Medulla oblongata (tissue), 1 donor: ENCODE measurements around the gene RGS14.
"Not testable (repeated sequence)": the region's sequence is repeated elsewhere in the genome, so short reads cannot be mapped to it uniquely, and the experiment has no call there.

Experiments used
- DNase-seq: peaks from one replicate; pipeline ENCODE4 v3.0.0-alpha.2; 2015; ENCODE audit errors: extremely low spot score

RGS14 gene

DNA sequence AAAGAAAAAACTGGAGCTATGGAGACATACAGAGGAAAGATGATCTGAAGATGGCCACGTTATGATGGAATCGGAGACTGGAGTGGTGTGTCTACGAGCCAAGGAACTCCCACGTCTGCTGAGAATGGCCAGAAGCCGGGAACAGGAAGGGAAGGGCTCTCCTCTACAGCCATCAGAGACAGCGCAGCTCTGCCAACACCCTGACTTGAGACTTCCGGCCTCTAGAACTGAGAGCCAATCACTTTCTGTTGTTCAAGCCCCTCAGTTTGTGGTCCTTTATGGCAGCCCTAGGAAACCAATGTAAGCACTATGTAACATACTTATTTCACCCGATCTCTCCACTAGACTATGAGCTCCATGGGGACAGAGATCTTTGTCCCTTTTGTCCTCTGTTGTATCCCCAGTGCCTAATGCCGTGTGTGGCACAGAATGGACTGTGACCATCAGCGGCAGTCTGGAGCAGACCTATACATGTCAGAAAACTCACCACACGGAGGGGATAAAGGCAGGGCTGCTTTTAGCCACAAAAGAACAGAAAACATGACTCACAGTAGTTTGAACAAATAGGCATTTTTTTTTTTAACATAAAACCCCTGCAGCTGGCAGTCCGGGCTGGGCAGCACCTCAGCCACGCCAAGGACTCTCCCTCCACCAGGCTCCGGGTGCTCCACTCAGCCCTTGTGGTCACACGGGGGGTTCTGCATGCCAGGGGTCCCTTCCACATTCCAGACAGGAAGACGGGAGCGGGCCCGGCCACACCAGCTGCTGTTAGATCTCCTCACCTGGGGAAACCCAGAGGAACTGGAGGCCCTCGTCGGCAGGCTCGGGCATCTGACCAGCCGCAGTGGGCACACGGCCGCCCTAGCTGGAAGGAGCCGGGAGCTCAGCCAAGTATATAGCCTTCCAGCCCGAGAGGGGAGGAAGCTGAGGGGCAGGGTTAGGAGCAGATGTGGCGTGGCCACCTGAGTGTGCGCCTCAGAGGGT is 29.9 kb upstream of the RGS14 start:
- DNase-seq = no peak

DNA sequence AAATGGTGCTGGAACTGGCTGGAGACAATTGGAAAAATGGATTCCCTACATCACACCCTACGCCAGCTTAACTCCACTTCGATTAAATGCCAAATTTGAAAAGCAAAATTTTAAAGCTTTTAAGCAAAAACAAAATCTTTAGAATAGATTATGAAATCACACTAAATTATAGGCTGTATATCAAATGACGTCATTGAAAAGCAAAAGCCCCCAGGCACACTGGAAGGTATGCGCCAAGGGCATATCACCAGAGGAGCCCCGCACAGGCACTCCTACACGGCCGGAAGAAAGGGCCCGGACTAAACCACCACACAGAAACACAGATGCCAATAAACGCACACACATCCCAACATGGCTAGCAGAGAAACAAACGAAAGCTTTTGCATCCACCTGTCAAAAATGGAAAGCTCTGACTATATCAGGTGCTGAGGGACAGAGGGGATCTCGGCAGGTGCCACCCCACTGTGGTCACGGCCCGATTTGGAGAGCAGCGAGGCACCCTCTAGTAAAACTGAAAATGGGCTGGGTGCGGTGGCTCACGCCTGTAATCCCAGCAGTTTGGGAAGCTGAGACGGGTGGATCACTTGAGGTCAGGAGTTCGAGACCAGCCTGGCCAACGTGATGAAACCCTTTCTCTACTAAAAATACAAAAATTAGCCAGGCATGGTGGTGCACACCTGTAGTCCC is 29.0 kb upstream of the RGS14 start:
- no peak for DNase-seq

DNA sequence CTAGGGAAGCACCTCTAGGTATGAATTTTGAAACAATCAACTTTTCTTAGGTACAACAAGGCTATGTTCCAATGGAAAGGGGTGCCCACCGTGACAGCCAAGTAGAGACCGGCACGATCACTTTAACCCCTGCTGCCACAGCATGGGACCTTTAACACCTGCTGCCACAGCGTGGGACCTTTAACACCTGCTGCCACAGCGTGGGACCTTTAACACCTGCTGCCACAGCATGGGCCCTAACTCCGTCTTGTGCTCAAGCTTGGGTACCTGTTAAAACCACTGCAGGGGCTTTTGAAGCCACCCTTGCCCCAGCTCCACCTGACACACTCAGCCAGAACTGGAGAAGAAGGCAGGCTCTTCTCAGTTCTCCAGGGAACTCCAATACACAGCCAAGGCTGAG is 27.8 kb upstream of the RGS14 start:
- no peak for DNase-seq

DNA sequence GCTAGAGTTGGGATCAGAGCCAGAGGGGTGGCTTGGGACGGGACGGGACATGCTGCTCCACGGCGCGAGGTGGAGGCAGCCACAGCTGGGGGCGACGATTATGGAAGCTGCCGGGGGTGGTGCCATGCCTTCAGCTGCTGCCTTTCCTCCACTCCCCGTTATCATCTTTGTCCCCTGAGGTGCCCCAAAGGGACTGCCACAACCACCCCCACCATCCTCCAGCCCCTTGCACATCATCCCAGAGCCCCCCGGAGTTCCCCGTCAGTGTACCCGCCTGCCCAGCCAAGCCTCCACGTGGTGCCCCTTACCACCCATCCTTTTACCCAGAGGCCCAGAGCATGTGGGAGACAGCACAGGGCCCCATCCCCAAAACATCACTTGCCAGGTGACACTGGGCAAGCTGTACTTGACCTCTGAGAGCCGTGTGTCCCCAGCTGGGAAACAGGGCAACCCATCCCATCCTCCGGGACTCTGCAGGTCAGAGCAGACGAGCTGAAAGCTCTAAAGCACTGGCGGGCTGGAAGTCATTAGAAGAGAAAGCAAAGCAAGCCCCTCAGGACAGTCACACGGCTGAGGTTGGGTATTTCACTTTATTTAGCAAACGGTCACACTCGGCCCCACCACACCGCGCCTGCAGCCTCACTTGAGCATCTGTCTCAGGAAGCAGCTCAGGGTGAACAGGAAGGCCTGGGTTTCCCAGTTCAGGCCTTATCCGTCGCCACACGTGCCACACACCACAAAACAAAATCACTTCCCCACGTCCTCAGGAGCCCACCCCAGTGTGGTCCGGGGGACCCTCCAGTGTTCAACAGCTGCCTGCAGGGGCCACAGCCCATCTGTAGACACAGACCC is 26.5 kb upstream of the RGS14 start:
- no peak for DNase-seq

DNA sequence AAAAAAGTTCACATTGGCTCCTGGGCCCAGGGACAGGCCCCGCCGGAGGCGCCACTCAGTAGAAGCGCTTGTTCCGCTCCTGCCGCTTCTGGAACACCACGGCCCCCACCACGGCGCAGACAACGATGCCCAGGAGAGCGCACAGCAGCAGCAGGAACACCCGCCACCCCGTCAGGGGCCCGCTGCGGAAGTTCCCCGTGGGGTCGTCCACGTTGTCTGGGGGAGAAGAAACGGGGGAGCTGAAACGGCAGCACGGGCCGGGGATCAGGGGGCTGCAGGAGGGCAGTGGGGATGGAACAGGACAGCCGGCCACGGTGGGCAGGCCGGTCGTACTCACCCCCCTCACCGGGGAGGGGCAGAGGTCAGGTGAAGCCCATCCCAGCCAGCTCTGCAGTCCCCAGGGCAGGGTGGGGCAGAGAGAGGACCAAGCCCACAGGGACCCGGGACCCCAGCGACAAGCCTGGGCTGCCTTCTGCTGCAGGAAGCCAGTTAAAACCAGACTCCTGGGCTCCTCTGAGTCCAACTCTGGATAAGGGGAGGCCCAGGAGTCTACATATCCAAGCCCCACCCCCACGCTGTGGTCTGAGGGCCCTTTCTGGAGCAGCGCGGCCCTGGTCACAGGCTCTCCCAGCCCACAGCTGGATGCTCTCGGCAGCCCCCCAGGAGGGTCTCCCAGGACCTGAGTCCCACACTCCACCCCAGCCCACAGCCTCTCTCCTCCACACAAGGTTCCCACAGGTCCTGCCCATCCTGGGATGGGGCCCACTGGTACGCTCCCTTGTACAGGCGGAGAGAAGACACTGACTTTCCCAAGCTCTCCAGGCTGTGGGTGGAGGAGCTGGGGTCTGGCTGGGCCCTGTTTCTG is 25.5 kb upstream of the RGS14 start:
- DNase-seq = no peak

DNA sequence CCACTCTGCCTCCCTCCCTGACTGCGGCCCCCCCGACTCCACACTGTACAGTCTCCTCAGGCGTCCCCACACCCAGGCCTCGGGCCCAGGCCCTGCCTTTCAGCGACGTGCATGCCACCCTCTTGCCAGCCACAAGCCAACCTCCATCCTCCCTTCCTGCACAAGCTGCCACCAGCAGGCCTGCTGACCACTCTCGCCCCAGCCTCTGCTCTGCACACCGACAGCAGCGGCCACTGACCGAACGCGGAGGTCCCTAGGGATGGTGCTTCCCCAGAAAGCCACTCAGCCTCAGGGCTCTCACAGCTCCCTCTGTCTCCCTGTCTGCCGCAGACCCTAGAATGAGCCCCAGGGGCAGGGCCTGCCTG is 24.8 kb upstream of the RGS14 start:
- DNase-seq = no peak

DNA sequence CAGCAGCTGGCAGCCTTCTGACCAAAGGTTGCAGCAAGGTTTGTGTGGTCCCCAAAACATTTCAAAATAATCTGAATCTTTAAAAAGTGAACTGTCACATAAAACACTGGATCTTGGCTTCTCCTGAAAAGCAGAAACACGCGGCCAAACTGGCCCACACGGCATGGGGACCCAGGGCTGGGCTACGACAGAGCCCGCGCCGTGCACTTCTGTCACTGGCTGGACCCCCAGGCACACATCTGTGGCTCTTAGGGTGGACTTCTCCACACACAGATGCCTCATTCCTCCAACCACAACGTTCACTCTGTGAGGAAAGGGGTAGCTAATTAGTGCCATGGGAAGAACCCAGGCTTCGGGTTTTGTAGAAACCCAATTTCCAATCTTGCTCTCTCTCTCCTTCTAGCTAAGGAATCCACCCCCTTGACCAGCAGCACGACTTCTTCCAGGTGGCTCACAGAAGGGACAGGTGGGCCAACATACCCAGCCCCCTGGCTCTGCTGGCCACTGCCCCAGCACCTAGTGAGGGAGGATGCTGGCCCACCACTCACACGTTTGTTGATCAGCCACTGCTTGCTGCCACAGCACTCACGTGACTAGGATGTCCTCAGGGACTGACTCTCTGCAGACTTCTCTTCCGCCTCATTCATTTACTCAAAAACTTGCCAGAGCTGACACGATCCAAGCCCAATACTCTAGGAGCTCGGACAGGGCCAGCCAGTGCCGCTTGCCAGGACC is 24.1 kb upstream of the RGS14 start:
- DNase-seq = no peak

DNA sequence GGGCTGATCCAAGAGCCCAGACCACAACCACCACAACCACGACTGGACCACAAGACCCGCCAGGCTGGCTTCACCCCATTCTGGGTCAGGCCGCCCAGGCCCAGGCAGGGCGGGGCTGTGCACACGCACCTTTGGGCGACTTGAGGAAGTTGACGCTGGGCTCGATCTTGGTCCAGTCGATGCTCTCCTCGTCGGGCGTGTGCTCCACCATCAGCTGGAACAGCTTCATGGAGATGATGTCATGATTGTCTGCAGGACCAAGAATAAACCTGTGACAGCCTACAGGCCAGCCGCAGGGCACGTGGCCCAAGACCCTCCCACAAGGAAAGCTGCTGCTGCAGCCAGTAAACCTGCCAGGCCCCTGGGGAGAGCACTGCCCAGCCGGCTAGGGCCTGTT is 23.6 kb upstream of the RGS14 start:
- DNase-seq = no peak

DNA sequence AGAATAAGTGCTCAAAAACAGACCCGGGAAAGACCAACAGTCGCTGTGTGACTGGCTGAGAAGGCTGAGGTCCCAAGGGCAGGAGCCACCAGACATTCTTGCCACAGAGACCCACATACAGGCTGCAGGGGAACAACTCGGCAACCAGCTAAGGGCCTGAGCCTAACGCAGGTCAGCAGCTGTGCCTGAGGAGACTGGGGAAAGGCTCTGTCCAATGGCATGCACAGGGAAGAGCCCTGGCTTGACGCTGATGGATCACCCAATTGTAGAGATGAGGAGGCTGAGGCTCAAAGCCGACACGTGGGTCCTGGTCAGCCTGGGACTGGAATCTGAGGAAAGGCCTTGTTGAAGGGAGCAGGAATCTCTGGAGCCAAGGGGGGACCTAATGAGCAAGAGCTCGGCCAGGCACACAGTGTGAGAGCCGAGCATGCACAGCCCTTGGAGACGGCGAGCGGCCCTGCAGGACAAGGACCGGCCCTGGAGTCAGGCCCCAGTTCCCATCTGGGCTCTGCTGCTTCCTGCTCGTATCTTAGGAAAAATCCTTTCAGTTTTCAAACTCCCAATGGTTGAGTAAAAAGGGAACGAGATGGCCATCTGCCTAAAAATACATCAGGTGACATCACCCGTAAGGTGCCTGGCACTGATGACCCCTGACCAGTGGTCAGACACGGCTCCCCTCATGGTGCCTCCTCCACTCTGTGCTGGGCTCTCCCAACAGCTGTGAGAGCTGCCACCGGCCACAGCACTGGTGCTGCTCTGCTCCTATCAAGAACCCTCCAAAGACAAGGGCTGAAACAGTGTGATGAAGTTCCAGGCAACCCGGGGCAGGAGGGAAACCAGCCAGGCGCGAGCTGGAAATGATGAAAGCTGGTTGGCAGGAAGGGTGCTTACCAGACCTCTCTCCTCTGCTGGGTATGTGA is 22.7 kb upstream of the RGS14 start:
- DNase-seq = no peak

DNA sequence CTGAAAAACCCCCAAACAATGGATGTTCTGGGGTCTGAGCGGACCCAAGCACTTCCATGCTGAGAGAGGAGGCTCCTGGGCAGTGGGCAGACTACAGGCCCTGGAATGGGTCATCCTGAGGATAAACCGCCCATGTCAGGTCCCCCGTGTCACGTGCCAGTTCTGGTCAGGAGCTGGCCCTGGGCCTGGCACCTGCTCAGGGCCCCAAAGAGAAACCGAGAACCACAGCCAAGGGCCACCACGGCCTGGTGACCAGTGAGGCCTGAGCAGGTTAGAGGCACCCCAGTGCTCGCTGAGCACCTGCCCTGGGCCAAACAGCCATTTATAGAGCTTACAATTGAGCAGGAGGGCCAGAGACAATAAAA is 22.0 kb upstream of the RGS14 start:
- DNase-seq = no peak

DNA sequence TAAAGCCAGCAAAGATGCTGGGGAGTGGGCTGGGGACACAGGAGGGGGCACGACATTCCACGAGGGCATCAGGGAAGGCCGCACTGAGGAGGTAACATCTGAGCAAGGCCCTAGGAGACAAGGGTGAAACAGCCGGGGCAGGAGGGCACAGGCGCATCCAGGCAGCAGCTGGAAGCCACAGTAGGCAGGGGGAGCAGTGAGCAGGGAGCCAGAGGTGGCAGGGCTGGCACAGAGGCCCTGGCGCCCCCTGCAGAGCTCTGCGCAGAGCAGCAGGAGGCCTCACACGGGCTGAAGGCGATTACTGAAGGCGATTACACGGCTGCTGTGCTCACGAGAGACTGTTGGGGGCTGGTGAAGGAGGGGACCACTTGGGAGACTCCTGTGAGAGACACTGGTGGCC is 21.6 kb upstream of the RGS14 start:
- no peak for DNase-seq

DNA sequence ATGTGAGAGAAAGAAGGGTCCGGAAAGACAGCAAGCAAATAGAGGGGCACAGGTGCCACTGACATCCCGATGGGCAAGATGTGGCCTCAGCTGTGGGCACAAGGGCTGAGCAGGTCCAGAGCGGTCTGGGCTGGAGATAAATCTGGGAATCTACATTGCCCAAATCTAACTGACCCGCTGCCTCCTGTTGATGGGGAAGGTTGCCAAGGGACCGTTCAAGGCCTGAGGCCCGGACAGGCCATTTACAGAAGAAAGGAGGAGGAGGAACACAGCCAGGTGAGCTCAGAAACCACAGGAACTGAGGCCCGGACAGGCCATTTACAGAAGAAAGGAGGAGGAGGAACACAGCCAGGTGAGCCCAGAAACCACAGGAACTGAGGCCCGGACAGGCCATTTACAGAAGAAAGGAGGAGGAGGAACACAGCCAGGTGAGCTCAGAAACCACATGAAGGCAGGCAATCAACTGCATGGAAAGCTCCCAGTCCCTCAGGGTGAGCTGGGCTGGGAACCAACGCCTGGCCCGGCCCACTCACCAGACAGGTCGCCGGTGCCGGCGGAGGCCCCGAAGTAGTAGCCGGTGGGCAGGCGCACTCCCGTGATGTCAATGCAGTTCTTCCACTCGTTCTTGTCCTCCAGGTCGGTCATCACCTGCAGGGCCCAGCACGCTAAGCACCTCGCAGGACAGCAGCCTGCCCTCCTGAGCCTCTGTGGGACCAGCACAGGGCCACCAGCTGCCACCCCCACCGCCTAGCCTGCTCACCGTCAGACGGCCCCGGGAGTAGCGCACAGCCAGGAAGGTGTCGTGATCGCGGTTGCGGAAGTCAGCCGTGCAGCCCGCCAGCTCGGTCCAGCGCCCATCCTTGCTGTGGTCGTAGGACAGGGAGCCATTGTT is 20.9 kb upstream of the RGS14 start:
- DNase-seq = no peak

DNA sequence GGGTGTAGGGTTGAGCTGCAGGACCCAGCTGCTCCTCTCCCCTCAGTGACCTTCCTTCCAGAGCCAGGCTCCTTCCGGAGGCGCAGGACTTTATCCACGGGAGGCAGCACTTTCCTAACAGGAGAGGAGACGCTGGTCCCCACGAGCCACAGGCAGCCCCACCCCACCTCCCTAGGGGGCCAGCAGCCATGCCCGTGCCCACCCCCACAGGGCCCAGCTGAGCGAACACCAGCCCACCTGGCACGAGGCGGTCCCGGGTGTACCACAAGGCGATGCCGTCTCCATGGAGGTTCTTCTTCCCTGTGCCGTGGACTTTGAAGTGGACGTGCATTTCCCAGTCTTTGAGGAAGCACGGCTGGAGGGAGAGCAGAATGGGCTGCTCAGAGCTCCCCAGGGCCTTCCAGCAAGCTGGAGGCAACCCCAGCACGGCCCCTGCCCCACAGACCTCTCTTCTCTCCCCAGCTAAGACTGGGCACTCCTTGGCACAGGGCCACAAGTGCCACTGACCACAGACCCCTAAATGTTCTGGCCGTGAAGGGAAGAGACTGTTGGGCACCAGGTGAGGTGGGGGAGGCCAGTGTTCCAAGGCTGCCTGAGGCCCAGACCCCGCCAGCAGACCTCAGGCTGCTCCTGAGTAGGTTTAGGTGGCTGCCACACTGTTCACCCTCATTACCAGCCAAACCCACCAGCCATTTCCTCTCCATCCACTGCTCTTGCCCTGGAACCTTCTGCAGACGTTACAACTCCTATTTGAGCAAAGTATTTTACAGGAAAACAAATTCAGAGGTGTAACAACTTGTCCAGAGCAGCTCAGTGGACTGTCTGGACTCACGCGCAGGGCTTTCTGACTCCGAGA is 19.2 kb upstream of the RGS14 start:
- DNase-seq = no peak

DNA sequence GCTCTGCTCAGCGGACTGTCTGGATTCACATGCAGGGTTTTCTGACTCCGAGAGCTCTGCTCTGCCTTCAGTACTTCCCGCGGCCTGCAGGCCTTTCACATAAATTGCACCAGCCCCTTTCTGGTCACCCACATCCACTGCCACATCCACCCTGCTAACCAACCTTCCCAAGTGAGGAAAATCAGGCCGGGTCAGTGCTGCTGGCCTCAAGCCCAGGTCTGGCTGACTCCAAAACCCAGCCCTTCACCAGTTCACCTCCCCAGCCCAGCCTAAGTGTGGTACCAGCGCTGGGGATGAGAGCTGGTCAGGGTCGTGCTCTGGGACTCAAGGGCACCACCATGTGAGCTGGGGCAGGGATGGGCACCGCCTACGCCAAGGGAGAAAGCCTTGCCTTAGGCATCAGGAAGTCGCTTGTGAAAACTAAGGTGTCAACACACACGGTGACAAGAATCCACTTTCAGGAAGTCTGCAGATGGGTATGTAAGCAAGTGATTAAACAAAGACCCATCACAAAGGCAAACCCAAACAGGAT is 18.6 kb upstream of the RGS14 start:
- DNase-seq = no peak

DNA sequence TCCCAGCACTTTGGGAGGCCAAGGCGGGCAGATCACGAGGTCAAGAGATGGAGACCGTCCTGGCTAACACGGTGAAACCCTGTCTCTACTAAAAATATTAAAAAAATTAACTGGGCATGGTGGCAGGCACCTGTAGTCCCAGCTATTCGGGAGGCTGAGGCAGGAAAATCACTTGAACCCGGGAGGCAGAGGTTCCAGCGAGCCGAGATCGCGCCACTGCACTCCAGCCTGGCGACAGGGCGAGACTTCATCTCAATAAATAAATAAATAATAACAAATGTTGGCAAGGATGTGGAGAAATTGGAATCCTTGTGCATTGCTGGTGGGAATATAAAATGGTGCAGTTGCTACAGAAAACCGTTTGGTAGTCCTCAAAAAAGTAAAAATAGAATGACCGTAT is 14.7 kb upstream of the RGS14 start:
- not testable (repeated sequence) for DNase-seq

DNA sequence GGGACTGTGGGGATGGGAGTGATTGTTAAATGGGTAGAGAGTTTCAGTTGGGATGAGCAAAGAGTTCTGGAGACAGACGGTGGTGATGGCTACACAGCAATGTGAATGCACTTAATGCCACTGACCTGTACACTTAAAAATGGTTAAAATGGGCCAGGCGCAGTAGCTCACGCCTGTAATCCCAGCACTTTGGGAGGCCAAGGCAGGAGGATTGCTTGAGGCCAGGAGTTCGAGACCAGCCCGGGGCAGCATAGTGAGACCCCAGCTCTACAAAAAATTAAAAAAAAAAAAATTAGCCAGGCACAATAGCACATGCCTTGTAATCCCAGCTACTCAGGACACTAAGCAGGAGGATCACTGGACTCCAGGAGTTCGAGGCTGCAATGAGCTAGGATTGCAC is 13.9 kb upstream of the RGS14 start:
- DNase-seq = no peak

DNA sequence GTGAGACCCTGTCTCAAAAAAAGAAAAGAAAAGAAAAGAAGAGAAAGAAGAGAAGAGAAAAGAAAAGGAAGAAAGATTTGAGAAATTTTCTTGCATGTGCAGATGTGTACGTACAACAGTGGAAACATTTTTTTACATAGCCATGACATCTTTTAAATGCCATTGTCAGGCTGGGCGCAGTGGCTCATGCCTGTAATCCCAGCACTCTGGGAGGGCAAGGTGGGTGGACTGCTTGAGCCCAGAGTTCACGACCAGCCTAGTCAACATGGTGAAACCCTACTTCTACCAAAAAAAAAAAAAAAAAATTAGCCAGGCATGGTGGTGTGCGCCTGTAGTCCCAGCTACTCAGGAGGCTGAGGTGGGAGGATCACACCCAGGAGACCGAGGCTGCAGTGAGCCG is 12.8 kb upstream of the RGS14 start:
- no peak for DNase-seq
